ES-I3 (cell line): ENCODE data around the gene AK5.
"Not testable (repeated sequence)": the region's sequence is repeated elsewhere in the genome, so short reads cannot be mapped to it uniquely, and the experiment has no call there.

Experiments
- H3K36me3 ChIP-seq: 2 replicates; pipeline ENCODE4 v1.6.1; 2013; ENCODE audit warnings: mild to moderate bottlenecking, low read length, control low read depth, moderate library complexity; ENCODE audit not compliant: insufficient read depth
- H3K4me1 ChIP-seq: 2 replicates; pipeline ENCODE4 v1.6.1; 2013; ENCODE audit warnings: mild to moderate bottlenecking, control low read depth, low read length; ENCODE audit not compliant: insufficient read depth
- H3K9ac ChIP-seq: 2 replicates; pipeline ENCODE4 v1.6.1; 2013; ENCODE audit warnings: low read depth, mild to moderate bottlenecking, low read length, moderate library complexity
- H3K9me3 ChIP-seq: 2 replicates; pipeline ENCODE4 v1.6.1; 2013; ENCODE audit warnings: mild to moderate bottlenecking, low read length, moderate library complexity; ENCODE audit not compliant: control insufficient read depth, insufficient read depth

Gene AK5

GRCh38 chr1:77475641-77476040 lies 193.8 kb downstream of the AK5 start:
- Histone ChIP-seq H3K4me1 (no peaks in the 10 kb centered on the region), H3K36me3 (no peaks in the 10 kb centered on the region), H3K9me3 (no peaks in the 10 kb centered on the region), H3K9ac (no peak overlapping the region)

DNA sequence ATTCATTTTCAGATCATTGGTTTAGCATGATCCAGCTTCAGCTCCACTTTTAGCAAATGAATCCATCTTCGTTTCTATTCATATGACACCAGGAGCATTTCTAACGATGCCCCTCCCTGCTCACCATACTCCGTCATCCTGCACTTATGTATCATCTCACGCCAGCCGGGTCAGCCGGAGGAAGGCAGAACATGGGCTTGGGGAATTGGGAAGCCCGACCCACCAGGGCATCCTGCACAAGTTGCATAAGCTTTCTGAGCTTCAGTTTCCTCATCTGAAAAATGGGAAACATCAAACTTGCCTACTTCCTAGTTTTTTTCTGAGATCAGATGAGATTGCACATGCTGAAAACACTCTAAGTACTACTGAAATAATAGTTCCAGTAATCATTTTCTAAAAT lies 194.7 kb downstream of the AK5 start:
- Histone ChIP-seq H3K9me3 (no peaks in the 10 kb centered on the region), H3K36me3 (no peaks in the 10 kb centered on the region), H3K9ac (no peak overlapping the region), H3K4me1 (no peaks in the 10 kb centered on the region)

GRCh38 chr1:77484334-77484733 lies 202.5 kb downstream of the AK5 start:
- Histone ChIP-seq H3K9ac (no peak overlapping the region), H3K4me1 (no peaks in the 10 kb centered on the region), H3K36me3 (no peaks in the 10 kb centered on the region), H3K9me3 (no peaks in the 10 kb centered on the region)

- Histone ChIP-seq H3K9ac (no peak overlapping the region), H3K36me3 (no peaks in the 10 kb centered on the region), H3K9me3 (no peaks in the 10 kb centered on the region), H3K4me1 (no peaks in the 10 kb centered on the region)
These were observed 203.1 kb downstream of the AK5 start for GRCh38 chr1:77484926-77485325.

DNA sequence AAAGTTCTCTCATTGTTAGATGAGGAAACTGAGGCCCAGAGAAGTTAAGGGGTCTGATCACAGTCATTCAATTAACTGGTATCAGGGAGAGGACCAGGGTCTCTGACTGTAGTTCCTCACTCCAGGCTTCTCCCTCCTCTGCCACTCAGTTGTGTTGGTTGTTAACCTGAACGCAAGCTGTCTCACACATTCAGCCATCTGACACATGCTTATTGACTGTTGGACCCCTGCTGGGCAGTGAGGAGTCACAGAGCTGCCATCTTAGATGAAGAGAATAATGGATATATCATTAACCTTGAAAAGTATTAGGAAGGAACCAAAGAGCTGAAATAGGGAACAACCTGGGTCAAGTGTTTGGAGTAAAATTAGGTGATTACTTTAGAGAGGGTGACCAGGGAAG lies 205.8 kb downstream of the AK5 start:
- Histone ChIP-seq H3K9me3 (no peaks in the 10 kb centered on the region), H3K9ac (no peak overlapping the region), H3K36me3 (no peaks in the 10 kb centered on the region), H3K4me1 (no peaks in the 10 kb centered on the region)

DNA sequence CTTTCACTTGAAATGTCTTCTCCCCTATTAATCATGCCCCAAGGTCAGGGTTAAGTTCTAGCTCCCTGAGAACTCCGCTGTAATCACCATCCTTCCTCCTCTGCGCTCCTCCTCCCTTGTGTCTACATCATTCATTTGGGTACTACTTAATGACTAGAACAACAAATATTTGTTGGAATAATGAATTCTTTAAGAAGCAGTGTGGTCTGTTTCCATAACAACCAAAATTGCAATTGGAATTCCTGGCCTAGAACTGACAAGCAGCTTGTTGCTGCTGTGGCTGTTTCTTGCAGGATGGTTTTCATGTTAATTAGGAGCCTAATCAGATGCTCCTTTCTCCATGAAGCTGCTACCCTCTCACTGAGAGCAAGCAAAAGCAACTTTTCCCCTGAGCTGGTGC lies 208.1 kb downstream of the AK5 start:
- Histone ChIP-seq H3K36me3 (no peaks in the 10 kb centered on the region), H3K9ac (no peak overlapping the region), H3K4me1 (no peaks in the 10 kb centered on the region), H3K9me3 (no peaks in the 10 kb centered on the region)

- H3K9me3 ChIP-seq: no peaks in the 10 kb centered on the region
- H3K36me3 ChIP-seq: no peaks in the 10 kb centered on the region
- H3K9ac ChIP-seq: no peak overlapping the region
- no peaks in the 10 kb centered on the region for H3K4me1 ChIP-seq
These were observed 212.2 kb downstream of the AK5 start for GRCh38 chr1:77494026-77494425.

GRCh38 chr1:77498918-77499317 lies 217.1 kb downstream of the AK5 start:
- no peaks in the 10 kb centered on the region for H3K4me1 ChIP-seq
- no peaks in the 10 kb centered on the region for H3K9me3 ChIP-seq
- no peaks in the 10 kb centered on the region for H3K36me3 ChIP-seq
- H3K9ac ChIP-seq: no peak overlapping the region

DNA sequence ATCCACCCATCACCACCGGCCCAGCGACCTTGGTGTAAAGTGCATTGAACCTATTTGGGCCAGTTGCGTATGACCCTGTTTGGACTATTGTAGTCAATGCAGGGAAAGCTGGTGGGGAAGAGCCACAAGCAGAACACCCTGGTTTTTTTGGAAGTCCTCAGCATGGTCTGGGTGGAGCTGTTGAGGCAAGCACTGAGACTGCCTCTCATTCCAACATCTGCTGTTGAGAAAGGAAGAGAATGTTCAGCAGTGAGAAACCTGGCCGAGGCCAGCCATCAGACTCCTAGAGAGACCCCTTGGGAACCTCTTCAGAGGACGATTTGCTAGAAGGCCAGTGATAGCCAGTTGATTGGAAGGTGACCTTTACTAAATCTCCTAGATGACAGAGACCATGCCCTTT lies 217.6 kb downstream of the AK5 start:
- no peaks in the 10 kb centered on the region for H3K9me3 ChIP-seq
- H3K4me1 ChIP-seq: no peaks in the 10 kb centered on the region
- no peaks in the 10 kb centered on the region for H3K36me3 ChIP-seq
- no peak overlapping the region for H3K9ac ChIP-seq

GRCh38 chr1:77504986-77505385 lies 223.2 kb downstream of the AK5 start:
- H3K9ac ChIP-seq: no peak overlapping the region
- H3K4me1 ChIP-seq: no peaks in the 10 kb centered on the region
- H3K36me3 ChIP-seq: no peaks in the 10 kb centered on the region
- no peaks in the 10 kb centered on the region for H3K9me3 ChIP-seq

DNA sequence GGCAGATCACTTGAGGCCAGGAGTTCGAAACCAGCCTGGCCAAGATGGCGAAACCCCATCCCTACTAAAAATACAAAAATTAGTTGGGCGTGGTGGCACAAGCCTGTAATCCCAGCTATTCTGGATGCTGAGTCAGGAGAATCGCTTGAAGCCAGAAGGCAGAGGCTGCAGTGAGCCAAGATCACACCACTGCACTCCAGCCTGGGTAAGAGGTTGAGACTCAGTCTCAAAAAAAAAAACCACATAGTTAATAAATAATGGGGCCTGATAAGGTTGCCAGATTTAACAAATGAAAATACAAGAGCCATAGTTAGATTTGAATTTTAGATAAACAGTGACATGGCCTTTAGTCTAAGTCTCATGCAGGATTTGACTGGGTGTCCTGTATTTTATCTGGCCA lies 225.0 kb downstream of the AK5 start:
- no peaks in the 10 kb centered on the region for H3K4me1 ChIP-seq
- H3K9me3 ChIP-seq: no peaks in the 10 kb centered on the region
- H3K9ac ChIP-seq: no peak overlapping the region
- no peaks in the 10 kb centered on the region for H3K36me3 ChIP-seq

DNA sequence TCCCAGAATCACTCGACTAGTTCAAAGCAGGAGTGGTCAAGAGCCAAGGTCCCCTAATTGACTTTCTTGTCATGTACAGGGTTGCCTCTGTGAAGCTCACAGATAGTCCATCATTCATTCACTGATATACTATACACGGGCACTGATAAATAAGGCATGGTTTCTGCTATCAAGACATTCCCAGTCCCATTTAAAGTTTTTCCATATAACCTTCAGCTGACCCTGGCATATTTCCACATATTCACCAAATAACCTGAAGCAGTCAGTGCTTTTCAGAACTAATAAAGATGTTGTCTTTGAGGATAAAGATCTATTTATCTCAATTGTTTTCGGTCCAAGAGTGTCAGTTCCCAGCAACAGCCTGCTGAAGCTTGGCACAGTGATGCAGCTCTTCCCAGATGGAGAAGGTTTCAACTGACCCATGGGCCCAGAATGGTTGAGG lies 227.3 kb downstream of the AK5 start:
- Histone ChIP-seq H3K4me1 (peaks cover 6% of the 10 kb centered on the region), H3K36me3 (no peaks in the 10 kb centered on the region), H3K9ac (no peak overlapping the region), H3K9me3 (no peaks in the 10 kb centered on the region)

DNA sequence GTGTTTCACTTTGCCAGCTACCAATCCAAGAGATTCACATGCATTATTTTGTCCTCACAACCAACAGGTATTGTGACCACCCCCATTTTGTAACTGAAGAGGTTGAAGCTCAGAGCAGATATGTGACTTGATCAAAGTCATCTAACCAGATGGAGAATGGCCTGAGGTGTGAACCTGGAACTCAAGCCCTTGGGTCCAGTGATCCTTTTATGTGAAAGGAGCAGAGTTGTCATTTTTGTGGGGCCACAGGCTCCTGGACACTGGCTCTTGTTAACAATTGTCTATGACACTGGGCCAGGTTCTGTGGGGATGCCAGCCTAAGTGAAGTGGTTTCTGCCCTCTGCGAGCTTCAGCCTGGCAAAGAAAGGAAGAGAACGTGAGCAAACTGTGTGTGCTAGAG lies 228.1 kb downstream of the AK5 start:
- no peaks in the 10 kb centered on the region for H3K9me3 ChIP-seq
- H3K9ac ChIP-seq: no peak overlapping the region
- peaks cover 12% of the 10 kb centered on the region for H3K4me1 ChIP-seq
- H3K36me3 ChIP-seq: no peaks in the 10 kb centered on the region

DNA sequence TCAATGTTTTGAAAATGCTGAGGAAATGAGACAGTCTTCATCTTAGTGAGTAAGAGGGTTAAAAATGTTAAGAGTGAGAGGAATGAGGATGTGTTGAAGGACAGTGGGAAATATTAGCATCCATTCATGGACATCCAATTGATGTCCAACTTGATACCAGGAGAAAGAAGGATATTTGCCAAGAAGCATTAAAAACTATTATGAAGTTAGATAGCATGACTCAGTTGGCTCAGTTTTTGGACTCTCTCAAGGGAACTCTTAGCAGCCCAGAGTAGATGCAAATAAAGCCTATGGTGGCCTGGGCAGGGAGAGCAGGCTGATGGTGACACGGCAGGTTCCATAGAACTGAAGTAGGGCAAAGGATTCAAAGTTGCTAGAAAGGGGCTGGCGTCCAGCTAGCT lies 229.6 kb downstream of the AK5 start:
- Histone ChIP-seq H3K36me3 (no peaks in the 10 kb centered on the region), H3K9ac (no peak overlapping the region), H3K4me1 (peaks cover 16% of the 10 kb centered on the region), H3K9me3 (no peaks in the 10 kb centered on the region)

- H3K9me3 ChIP-seq, H3K36me3 ChIP-seq, H3K9ac ChIP-seq: not testable (repeated sequence)
- H3K4me1 ChIP-seq: peaks cover 16% of the 10 kb centered on the region
These were observed 230.8 kb downstream of the AK5 start for GRCh38 chr1:77512650-77513049.
